ENCODE measurements around the gene ATG101. TPM values are rescaled to one million over a fixed set of nuclear protein-coding genes. Genes with fewer than 3 reads are reported as not detected.
A peak's percentile ranks its signal among the peaks of the same experiment; 100 is the strongest.

The ATG101 gene
- total RNA-seq, 1 donor: 64.4 TPM

DNA sequence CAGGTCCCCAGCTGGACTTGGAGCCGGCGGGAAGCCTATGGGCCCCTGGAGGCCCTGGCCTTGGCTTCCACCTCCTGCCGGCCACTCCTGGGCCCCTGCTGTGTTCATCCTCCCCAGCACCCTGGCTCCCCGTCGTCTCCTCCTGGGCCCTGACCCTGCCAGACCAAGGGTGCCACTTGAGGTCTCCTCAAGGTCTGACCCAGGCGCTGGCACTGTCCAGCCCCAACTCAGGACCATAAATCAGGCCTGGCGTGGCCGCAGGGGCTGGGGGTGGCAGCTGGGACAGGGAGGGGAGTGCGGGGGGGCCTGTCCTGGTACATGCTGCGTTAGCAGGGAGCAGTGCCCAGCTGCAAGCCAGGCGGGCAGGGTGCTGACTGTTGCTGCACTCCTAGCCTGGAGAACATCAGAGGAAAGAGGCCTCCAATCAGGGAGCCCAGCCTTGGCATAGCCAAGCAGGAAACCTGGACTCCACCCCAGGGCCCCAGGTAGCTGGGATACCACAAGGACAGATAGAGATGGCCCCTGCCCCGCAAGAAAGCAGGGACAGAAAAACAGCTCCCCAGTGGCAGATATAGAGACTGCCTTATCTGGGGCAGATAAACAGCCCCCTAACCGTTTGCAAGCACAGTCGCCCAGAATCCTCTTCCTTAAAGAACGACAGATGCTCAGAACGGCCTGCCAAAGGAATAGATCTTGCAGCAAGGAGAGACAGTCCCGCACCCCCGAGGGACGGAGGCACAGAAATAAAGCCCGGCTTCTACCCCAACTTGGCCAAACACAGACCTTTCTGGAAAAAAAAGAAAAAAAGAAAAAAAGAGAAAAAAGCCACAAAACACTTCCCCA, 6.5 kb upstream of the ATG101 start:
- no peak for DNase-seq (ENCODE audit: insufficient read length, low spot score, missing footprints)
- Histone ChIP-seq H3K36me3 (ENCODE audit: insufficient read depth, low read length) (peaks cover under 1% of the 10 kb centered on the region), H3K79me2 (ENCODE audit: insufficient read depth, low read length) (no peaks in the 10 kb centered on the region), H3K4me1 (ENCODE audit: insufficient read depth, low read length) (peaks cover 30% of the 10 kb centered on the region), H3K27ac (ENCODE audit: low read depth, low read length) (peak overlapping the region; percentile 98), H3K9me3 (ENCODE audit: low read depth, low read length) (no peaks in the 10 kb centered on the region), H3K27me3 (ENCODE audit: insufficient read depth, low read length) (no peaks in the 10 kb centered on the region), H3K4me3 (ENCODE audit: insufficient read depth, low read length) (peak overlapping the region; percentile 0), H4K20me1 (ENCODE audit: insufficient read depth, low read length) (no peaks in the 10 kb centered on the region), H2AFZ (ENCODE audit: low read length) (peak overlapping the region; percentile 80), H3K4me2 (ENCODE audit: insufficient read depth, low read length) (peak overlapping the region; percentile 36)
- TF ChIP-seq, protein P1, sequence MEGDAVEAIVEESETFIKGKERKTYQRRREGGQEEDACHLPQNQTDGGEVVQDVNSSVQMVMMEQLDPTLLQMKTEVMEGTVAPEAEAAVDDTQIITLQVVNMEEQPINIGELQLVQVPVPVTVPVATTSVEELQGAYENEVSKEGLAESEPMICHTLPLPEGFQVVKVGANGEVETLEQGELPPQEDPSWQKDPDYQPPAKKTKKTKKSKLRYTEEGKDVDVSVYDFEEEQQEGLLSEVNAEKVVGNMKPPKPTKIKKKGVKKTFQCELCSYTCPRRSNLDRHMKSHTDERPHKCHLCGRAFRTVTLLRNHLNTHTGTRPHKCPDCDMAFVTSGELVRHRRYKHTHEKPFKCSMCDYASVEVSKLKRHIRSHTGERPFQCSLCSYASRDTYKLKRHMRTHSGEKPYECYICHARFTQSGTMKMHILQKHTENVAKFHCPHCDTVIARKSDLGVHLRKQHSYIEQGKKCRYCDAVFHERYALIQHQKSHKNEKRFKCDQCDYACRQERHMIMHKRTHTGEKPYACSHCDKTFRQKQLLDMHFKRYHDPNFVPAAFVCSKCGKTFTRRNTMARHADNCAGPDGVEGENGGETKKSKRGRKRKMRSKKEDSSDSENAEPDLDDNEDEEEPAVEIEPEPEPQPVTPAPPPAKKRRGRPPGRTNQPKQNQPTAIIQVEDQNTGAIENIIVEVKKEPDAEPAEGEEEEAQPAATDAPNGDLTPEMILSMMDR (IDR thresholded peaks at IDR 0.05; ENCODE audit: extremely low read depth, low read depth, low read length): no peak

- no peaks in the 10 kb centered on the region for H3K79me2 ChIP-seq (ENCODE audit: insufficient read depth, low read length)
- no peaks in the 10 kb centered on the region for H4K20me1 ChIP-seq (ENCODE audit: insufficient read depth, low read length)
- peaks cover 32% of the 10 kb centered on the region for H3K4me1 ChIP-seq (ENCODE audit: insufficient read depth, low read length)
- H3K27me3 ChIP-seq (ENCODE audit: insufficient read depth, low read length): no peaks in the 10 kb centered on the region
- no peaks in the 10 kb centered on the region for H3K9me3 ChIP-seq (ENCODE audit: low read depth, low read length)
- TF ChIP-seq, protein P1 (IDR thresholded peaks at IDR 0.05; ENCODE audit: extremely low read depth, low read depth, low read length): no peak
- H2AFZ ChIP-seq (ENCODE audit: low read length): peak overlapping the region; percentile 80
- peak overlapping the region; percentile 36 for H3K4me2 ChIP-seq (ENCODE audit: insufficient read depth, low read length)
- H3K4me3 ChIP-seq (ENCODE audit: insufficient read depth, low read length): peak overlapping the region; percentile 0
- H3K36me3 ChIP-seq (ENCODE audit: insufficient read depth, low read length): no peaks in the 10 kb centered on the region
- peak; percentile 99 for DNase-seq (ENCODE audit: insufficient read length, low spot score, missing footprints)
- peak overlapping the region; percentile 98 for H3K27ac ChIP-seq (ENCODE audit: low read depth, low read length)
Measured at GRCh38 chr12:52063981-52064649, 5.7 kb upstream of the ATG101 start.

GRCh38 chr12:52066346-52067080, 3.3 kb upstream of the ATG101 start:
- Histone ChIP-seq H3K4me2 (ENCODE audit: insufficient read depth, low read length) (peak overlapping the region; percentile 15), H3K27ac (ENCODE audit: low read depth, low read length) (peak overlapping the region; percentile 55), H3K36me3 (ENCODE audit: insufficient read depth, low read length) (no peaks in the 10 kb centered on the region), H3K4me3 (ENCODE audit: insufficient read depth, low read length) (no peak overlapping the region), H3K79me2 (ENCODE audit: insufficient read depth, low read length) (peaks cover 17% of the 10 kb centered on the region), H3K4me1 (ENCODE audit: insufficient read depth, low read length) (peaks cover 43% of the 10 kb centered on the region), H4K20me1 (ENCODE audit: insufficient read depth, low read length) (peaks cover 14% of the 10 kb centered on the region), H2AFZ (ENCODE audit: low read length) (peak overlapping the region; percentile 40), H3K9me3 (ENCODE audit: low read depth, low read length) (no peaks in the 10 kb centered on the region), H3K27me3 (ENCODE audit: insufficient read depth, low read length) (no peaks in the 10 kb centered on the region)
- TF ChIP-seq, protein P1 (IDR thresholded peaks at IDR 0.05; ENCODE audit: extremely low read depth, low read depth, low read length): no peak
- DNase-seq (ENCODE audit: insufficient read length, low spot score, missing footprints): no peak
